GM15510 (cell line): ENCODE results near the gene VPS39.

Experiments
- POLR2A ChIP-seq: IDR thresholded peaks from 3 replicates; pipeline ENCODE4 v1.6.1; 2011; ENCODE audit warnings: borderline replicate concordance; ENCODE audit not compliant: insufficient read length; ENCODE audit errors: extremely low read depth

VPS39 gene

GRCh38 chr15:42111924-42112323, 96.2 kb downstream of the VPS39 start:
- TF ChIP-seq POLR2A: no peak

- TF ChIP-seq POLR2A: no peak
Observed at GRCh38 chr15:42110367-42110766, 97.7 kb downstream of the VPS39 start.

GRCh38 chr15:42108806-42109205, 99.3 kb downstream of the VPS39 start:
- TF ChIP-seq POLR2A: no peak
